Measurements from ENCODE around the gene BBOX1.

GRCh38 chr11:27031754-27032153, 8.9 kb upstream of the BBOX1 start:
- TF ChIP-seq POLR2AphosphoS5 (IDR thresholded peaks at IDR 0.05) (no peak), CTCF (IDR thresholded peaks at IDR 0.05; ENCODE audit: poor library complexity, severe bottlenecking) (no peak), EP300 (conservative IDR thresholded peaks at IDR 0.05; ENCODE audit: poor library complexity, severe bottlenecking) (no peak), EZH2 (IDR thresholded peaks at IDR 0.05; ENCODE audit: borderline replicate concordance, insufficient read depth, low read length, poor library complexity, severe bottlenecking) (no peak), TAF1 (IDR thresholded peaks at IDR 0.05; ENCODE audit: low read depth) (no peak), SMC3 (conservative IDR thresholded peaks at IDR 0.05; ENCODE audit: poor library complexity) (no peak), RAD21 (conservative IDR thresholded peaks at IDR 0.05) (no peak), MXI1 (conservative IDR thresholded peaks at IDR 0.05; ENCODE audit: poor library complexity, severe bottlenecking) (no peak)
- TF ChIP-seq, protein P1, sequence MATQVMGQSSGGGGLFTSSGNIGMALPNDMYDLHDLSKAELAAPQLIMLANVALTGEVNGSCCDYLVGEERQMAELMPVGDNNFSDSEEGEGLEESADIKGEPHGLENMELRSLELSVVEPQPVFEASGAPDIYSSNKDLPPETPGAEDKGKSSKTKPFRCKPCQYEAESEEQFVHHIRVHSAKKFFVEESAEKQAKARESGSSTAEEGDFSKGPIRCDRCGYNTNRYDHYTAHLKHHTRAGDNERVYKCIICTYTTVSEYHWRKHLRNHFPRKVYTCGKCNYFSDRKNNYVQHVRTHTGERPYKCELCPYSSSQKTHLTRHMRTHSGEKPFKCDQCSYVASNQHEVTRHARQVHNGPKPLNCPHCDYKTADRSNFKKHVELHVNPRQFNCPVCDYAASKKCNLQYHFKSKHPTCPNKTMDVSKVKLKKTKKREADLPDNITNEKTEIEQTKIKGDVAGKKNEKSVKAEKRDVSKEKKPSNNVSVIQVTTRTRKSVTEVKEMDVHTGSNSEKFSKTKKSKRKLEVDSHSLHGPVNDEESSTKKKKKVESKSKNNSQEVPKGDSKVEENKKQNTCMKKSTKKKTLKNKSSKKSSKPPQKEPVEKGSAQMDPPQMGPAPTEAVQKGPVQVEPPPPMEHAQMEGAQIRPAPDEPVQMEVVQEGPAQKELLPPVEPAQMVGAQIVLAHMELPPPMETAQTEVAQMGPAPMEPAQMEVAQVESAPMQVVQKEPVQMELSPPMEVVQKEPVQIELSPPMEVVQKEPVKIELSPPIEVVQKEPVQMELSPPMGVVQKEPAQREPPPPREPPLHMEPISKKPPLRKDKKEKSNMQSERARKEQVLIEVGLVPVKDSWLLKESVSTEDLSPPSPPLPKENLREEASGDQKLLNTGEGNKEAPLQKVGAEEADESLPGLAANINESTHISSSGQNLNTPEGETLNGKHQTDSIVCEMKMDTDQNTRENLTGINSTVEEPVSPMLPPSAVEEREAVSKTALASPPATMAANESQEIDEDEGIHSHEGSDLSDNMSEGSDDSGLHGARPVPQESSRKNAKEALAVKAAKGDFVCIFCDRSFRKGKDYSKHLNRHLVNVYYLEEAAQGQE (IDR thresholded peaks at IDR 0.05; ENCODE audit: borderline replicate concordance), result no peak

Measured in neural cell (in vitro differentiated cells).